Endothelial cell of umbilical vein (primary cell): ENCODE data around the gene ROMO1. TPM values are rescaled to one million over a fixed set of nuclear protein-coding genes. Genes with fewer than 3 reads are reported as not detected.

ENCODE experiments used
- BruUV-seq: library from RNA; stranded (reverse); fragments of 400-500 nt; replicated peaks from 2 replicates; lab custom pipeline; 2021; lab: Mats Ljungman, UMichigan
- CTCF ChIA-PET: fragments of 300-600, 350-600 bp; sonication (Branson Sonifier 250); formaldehyde crosslinking; loops from one replicate; lab custom pipeline; 2021; ENCODE audit warnings: antibody characterized with exemption, inconsistent platforms; lab: Charles Lee
- POLR2A ChIA-PET: fragments of 300-600, 350-600 bp; sonication (Branson Sonifier 250); formaldehyde crosslinking; loops from one replicate; lab custom pipeline; 2021; ENCODE audit warnings: antibody characterized with exemption, inconsistent platforms; lab: Charles Lee
- DNase-seq: peaks from one replicate; pipeline ENCODE4 v3.0.0-alpha.2; 2011; ENCODE audit warnings: low read depth, low spot score
- FAIRE-seq: peaks from 2 replicates; lab custom pipeline; 2011; peaks lifted over from hg19 to GRCh38; lab: Jason Lieb, UNC
- H2AFZ ChIP-seq: 2 replicates; pipeline ENCODE4 v1.6.0; 2012; ENCODE audit warnings: low read depth, low read length, control low read depth, inconsistent platforms
- H3K27ac ChIP-seq: 2 replicates; pipeline ENCODE4 v1.5.1; 2011; ENCODE audit warnings: low read depth, mild to moderate bottlenecking, control low read depth, low read length, moderate library complexity; ENCODE audit not compliant: insufficient read depth
- H3K27me3 ChIP-seq, 2 experiments: 2 replicates each; pipeline versions ENCODE4 v1.6.0 to v1.6.1; 2011; ENCODE audit warnings: low read length in 2 of 2, mixed read lengths in 1 of 2; ENCODE audit not compliant: control insufficient read depth in 2 of 2, insufficient read depth in 2 of 2
- H3K36me3 ChIP-seq, 2 experiments: 2 replicates in 1 of 2; 3 replicates in 1 of 2; pipeline ENCODE4 v1.5.1; 2011; ENCODE audit warnings: low read length in 2 of 2, mild to moderate bottlenecking in 1 of 2, moderate library complexity in 1 of 2; ENCODE audit not compliant: control insufficient read depth in 2 of 2, insufficient read depth in 2 of 2; ENCODE audit errors: extremely low read depth in 1 of 2
- H3K4me1 ChIP-seq: 3 replicates; pipeline ENCODE4 v1.5.1; 2011; ENCODE audit warnings: mild to moderate bottlenecking, low read length; ENCODE audit not compliant: control insufficient read depth, insufficient read depth; ENCODE audit errors: extremely low read depth
- H3K4me2 ChIP-seq: 2 replicates; pipeline ENCODE4 v1.6.1; 2011; ENCODE audit warnings: low read length, control low read depth, mixed read lengths; ENCODE audit not compliant: insufficient read depth
- H3K4me3 ChIP-seq, 3 experiments: fragments of 200-600 bp in 1 of 3; sonication (generic), shearing (Covaris generic) in 1 of 3; replicated peaks in 1 of 3; 2 replicates each; pipeline ENCODE4 v1.5.1; 2011 to 2016; ENCODE audit warnings: control low read depth in 3 of 3, low read length in 3 of 3, mild to moderate bottlenecking in 2 of 3, inconsistent platforms in 1 of 3, low read depth in 1 of 3, moderate library complexity in 1 of 3; ENCODE audit not compliant: insufficient read depth in 1 of 3
- H3K79me2 ChIP-seq: 2 replicates; pipeline ENCODE4 v1.6.0; 2012; ENCODE audit warnings: low read length, inconsistent platforms; ENCODE audit not compliant: control insufficient read depth, insufficient read depth
- H3K9ac ChIP-seq: replicated peaks from 2 replicates; pipeline ENCODE3; 2011; ENCODE audit warnings: low read length, control low read depth; ENCODE audit not compliant: insufficient read depth; ENCODE audit errors: extremely low read depth
- H3K9me1 ChIP-seq: replicated peaks from 3 replicates; pipeline ENCODE4 v1.6.0; 2011; ENCODE audit warnings: mild to moderate bottlenecking, low read length; ENCODE audit not compliant: control insufficient read depth, insufficient read depth; ENCODE audit errors: extremely low read depth
- H3K9me3 ChIP-seq: replicated peaks from 2 replicates; pipeline ENCODE4 v1.5.1; 2012; ENCODE audit warnings: low read length, inconsistent platforms; ENCODE audit not compliant: control insufficient read depth, insufficient read depth
- H4K20me1 ChIP-seq: replicated peaks from 2 replicates; pipeline ENCODE3; 2011; ENCODE audit warnings: mild to moderate bottlenecking, low read length; ENCODE audit not compliant: control insufficient read depth, insufficient read depth; ENCODE audit errors: extremely low read depth
- EZH2 ChIP-seq: IDR thresholded peaks from 2 replicates; pipeline ENCODE4 v1.6.1; 2012; ENCODE audit warnings: borderline replicate concordance, low read depth, mild to moderate bottlenecking, moderate library complexity, low read length, inconsistent platforms; ENCODE audit not compliant: severe bottlenecking
- FOS ChIP-seq: IDR thresholded peaks from 2 replicates; pipeline ENCODE4 v1.6.1; 2011; ENCODE audit warnings: mild to moderate bottlenecking, low read length, moderate library complexity, borderline replicate concordance; ENCODE audit not compliant: insufficient read depth
- GATA2 ChIP-seq: IDR thresholded peaks from 2 replicates; pipeline ENCODE4 v1.7.0; 2011; ENCODE audit warnings: low read depth, mild to moderate bottlenecking, moderate library complexity, mixed read lengths, low read length; ENCODE audit not compliant: insufficient read length, insufficient read depth
- JUN ChIP-seq: IDR thresholded peaks from 2 replicates; pipeline ENCODE4 v1.6.1; 2011; ENCODE audit warnings: borderline replicate concordance, low read depth; ENCODE audit not compliant: insufficient read length, insufficient read depth
- MYC ChIP-seq: IDR thresholded peaks from one replicate; pipeline ENCODE4 v1.6.1; 2011; ENCODE audit warnings: mild to moderate bottlenecking, low read depth, low read length
- POLR2A ChIP-seq: IDR thresholded peaks from 2 replicates; pipeline ENCODE4 v1.6.1; 2012; ENCODE audit warnings: low read depth, mild to moderate bottlenecking, control low read depth, low read length
- POLR2AphosphoS5 ChIP-seq: IDR thresholded peaks from 2 replicates; pipeline ENCODE4 v1.6.1; 2012; ENCODE audit warnings: low read depth, mild to moderate bottlenecking, control low read depth, low read length, moderate library complexity; ENCODE audit not compliant: insufficient read depth
- dilution Hi-C: fragments of 300-500 bp; cut with MboI; formaldehyde crosslinking; loops from one replicate; pipeline ENCODE4 v1.15.0; 2019; ENCODE audit warnings: low sequenced_read_pairs; ENCODE audit not compliant: extremely low pct_ligation_motif_present
- intact Hi-C: fragments of 100-400 bp; cut with micrococcal nuclease; formaldehyde crosslinking; loops from one replicate; pipeline ENCODE4 v1.10.0; 2022
- polyA plus RNA-seq, 4 experiments: library from polyadenylated mRNA; depleted of rRNA in 3 of 4; stranded (reverse) in 3 of 4; unstranded in 1 of 4; fragments of >200 nt; gene quantifications; 2 replicates each; pipeline versions ENCODE4 v1.2.1 to v1.2.3, GENCODE V29; 2011 to 2012; ENCODE audit warnings: missing spikeins in 1 of 4
- total RNA-seq: library from RNA; stranded (reverse); gene quantifications from 2 replicates; pipeline ENCODE4 v1.2.3, GENCODE V29; 2021
- TF ChIP-seq, protein P1 (sequence below), 2 donors: IDR thresholded peaks; 1 replicate in 1 of 2; 2 replicates in 1 of 2; pipeline ENCODE4 v1.5.1; 2011; ENCODE audit warnings: low read length in 2 of 2, mild to moderate bottlenecking in 2 of 2, moderate library complexity in 2 of 2, control low read depth in 1 of 2, inconsistent platforms in 1 of 2, low read depth in 1 of 2; ENCODE audit not compliant: insufficient read depth in 1 of 2; ENCODE audit errors: extremely low read depth in 1 of 2
- TF ChIP-seq, protein P2 (sequence below): IDR thresholded peaks from 2 replicates; pipeline ENCODE4 v1.6.1; 2011; ENCODE audit not compliant: insufficient read depth, insufficient read length

ROMO1 gene
- total and polyA plus RNA-seq, 2 donors (not counting 3 experiments of a cell fraction or from before 2014, with no cell fraction given), result 174 to 1,099 TPM

DNA sequence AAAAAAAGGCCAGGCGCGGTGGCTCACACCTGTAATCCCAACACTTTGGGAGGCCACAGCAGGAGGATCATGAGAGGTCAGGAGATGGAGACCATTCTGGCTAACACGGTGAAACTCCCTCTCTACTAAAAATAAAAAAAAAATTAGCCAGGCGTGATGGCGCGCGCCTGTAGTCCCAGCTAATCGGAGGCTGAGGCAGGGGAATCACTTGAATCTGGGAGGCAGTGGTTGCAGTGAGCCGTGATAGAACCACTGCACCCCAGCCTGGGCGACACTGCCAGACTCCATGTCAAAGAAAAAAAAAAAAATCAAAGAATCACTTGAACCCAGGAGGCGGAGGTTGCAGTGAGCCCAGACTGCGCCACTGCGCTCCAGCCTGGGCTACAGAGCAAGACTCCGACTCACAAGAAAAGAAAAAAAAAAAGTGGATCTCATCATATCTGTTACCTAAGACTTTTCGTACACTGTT is 38.7 kb downstream of the ROMO1 start:
- Histone ChIP-seq H3K4me2 (no peak overlapping the region), H3K9me1 (no peaks in the 10 kb centered on the region), H3K9ac (no peak overlapping the region), H2AFZ (no peak overlapping the region), H3K4me3 (no peak overlapping the region), H3K9me3 (no peaks in the 10 kb centered on the region), H3K4me1 (peaks cover 35% of the 10 kb centered on the region), H3K27me3 (no peaks in the 10 kb centered on the region), H3K36me3 (peaks cover 23 to 56% of the 10 kb centered on the region in 2 experiments), H3K79me2 (peaks cover 91% of the 10 kb centered on the region), H4K20me1 (peaks cover 45% of the 10 kb centered on the region), H3K27ac (no peak overlapping the region)
- CTCF ChIA-PET, result no interaction called here
- POLR2A ChIA-PET, result interaction anchor here (0.7 to 1.2 kb wide), 3 partner anchors 10 to 1041 kb away, joined by 3 to 9 read pairs (median 6); no protein-coding TSS in a partner anchor
- dilution Hi-C loops, result no loop called here
- no TSS peak for BruUV-seq
- intact Hi-C loops, result no loop called here
- no peak for FAIRE-seq
- no peak for DNase-seq
- TF ChIP-seq, protein P1, sequence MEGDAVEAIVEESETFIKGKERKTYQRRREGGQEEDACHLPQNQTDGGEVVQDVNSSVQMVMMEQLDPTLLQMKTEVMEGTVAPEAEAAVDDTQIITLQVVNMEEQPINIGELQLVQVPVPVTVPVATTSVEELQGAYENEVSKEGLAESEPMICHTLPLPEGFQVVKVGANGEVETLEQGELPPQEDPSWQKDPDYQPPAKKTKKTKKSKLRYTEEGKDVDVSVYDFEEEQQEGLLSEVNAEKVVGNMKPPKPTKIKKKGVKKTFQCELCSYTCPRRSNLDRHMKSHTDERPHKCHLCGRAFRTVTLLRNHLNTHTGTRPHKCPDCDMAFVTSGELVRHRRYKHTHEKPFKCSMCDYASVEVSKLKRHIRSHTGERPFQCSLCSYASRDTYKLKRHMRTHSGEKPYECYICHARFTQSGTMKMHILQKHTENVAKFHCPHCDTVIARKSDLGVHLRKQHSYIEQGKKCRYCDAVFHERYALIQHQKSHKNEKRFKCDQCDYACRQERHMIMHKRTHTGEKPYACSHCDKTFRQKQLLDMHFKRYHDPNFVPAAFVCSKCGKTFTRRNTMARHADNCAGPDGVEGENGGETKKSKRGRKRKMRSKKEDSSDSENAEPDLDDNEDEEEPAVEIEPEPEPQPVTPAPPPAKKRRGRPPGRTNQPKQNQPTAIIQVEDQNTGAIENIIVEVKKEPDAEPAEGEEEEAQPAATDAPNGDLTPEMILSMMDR (IDR thresholded peaks at IDR 0.05; ENCODE audit: extremely low read depth in 1 of 2, insufficient read depth in 1 of 2, low read depth in 1 of 2, low read length in 2 of 2), result no peak
- TF ChIP-seq MYC (no peak), EZH2 (no peak), POLR2AphosphoS5 (no peak), JUN (no peak), FOS (no peak), GATA2 (no peak), POLR2A (no peak)
- TF ChIP-seq, protein P2, sequence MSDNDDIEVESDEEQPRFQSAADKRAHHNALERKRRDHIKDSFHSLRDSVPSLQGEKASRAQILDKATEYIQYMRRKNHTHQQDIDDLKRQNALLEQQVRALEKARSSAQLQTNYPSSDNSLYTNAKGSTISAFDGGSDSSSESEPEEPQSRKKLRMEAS, result no peak
